ENCODE measurements around the gene ALPP.
"Not testable (repeated sequence)": the region's sequence is repeated elsewhere in the genome, so short reads cannot be mapped to it uniquely, and the experiment has no call there.

ALPP gene

GRCh38 chr2:232406556-232407310, 28.2 kb downstream of the ALPP start, which contains the start of gene ALPG:
Gene ALPG (plus strand): TSS chr2:232406844. CDS start chr2:232406895, 51 bp downstream.
- DNase-seq (ENCODE audit: low read depth): no peak

DNA sequence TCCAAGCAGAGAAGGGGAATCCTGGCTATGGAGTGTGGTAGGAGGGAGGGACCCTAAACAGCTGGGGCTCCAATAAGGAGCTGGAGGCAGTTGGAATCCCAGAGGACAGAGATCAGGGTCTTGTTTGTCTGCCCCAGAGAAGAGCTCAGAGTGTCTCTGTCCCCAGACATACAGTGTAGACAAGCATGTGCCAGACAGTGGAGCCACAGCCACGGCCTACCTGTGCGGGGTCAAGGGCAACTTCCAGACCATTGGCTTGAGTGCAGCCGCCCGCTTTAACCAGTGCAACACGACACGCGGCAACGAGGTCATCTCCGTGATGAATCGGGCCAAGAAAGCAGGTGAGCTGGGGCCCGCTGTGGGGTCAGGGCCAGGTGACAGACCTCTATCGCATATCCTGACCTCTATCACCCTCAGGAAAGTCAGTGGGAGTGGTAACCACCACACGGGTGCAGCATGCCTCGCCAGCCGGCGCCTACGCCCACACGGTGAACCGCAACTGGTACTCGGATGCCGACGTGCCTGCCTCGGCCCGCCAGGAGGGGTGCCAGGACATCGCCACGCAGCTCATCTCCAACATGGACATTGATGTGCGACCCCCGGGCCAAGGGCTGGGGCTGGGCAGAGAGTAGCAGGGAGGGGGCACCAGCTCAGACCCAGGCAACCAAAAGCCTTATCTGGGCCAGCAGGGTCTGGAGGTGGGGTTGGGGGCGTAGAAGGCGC, 29.0 kb downstream of the ALPP start:
- not testable (repeated sequence) for DNase-seq (ENCODE audit: low read depth)

DNA sequence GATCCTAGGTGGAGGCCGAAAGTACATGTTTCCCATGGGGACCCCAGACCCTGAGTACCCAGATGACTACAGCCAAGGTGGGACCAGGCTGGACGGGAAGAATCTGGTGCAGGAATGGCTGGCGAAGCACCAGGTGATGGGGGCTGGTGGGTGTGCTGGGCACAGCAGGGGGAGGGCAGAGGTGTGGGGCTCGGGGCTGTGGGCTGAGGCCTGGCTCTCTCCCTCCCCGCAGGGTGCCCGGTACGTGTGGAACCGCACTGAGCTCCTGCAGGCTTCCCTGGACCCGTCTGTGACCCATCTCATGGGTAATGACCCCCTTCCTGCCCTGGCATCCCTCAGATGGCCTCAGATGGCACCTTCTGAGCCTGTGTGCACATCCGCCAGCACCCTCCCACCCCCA, 29.7 kb downstream of the ALPP start:
- DNase-seq (ENCODE audit: low read depth): not testable (repeated sequence)

GRCh38 chr2:232409617-232410016, 31.1 kb downstream of the ALPP start:
- DNase-seq (ENCODE audit: low read depth): not testable (repeated sequence)

DNA sequence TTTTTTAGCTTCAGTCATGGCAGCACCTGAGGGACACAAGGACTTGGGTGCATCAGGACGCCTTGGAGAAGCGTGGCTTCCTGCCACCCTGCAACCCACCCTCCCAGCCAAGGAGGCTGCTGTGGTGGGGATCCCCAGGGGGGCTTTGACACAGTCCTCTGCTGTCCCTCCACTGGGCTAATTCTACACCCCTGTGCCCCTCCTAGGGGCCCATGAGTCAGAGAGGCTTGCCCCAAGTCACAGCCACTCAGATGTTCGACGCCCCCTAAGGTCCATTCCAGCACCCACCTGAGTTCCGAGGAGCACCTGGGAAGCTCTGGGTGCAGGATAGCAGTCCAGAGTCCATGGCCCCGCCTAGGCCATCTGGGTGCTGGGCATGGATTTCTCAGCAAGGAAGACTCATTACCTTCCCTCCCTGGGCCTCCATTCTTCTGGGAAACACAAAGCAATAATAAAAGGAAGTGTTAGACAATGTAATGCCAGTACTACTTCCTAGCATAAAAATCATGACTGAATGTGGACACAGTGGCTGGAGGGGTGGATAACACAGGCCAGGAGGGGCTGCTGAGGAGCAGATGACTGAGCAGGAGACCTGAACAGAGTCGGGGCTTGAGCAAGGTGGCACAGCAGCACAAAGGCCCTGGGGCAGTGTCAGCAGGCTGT, 31.8 kb downstream of the ALPP start:
- DNase-seq (ENCODE audit: low read depth): no peak

- no peak for DNase-seq (ENCODE audit: low read depth)
Observed at GRCh38 chr2:232411901-232412629, 33.5 kb downstream of the ALPP start.

- no peak for DNase-seq (ENCODE audit: low read depth)
Observed at GRCh38 chr2:232412986-232413385, 34.4 kb downstream of the ALPP start.

- no peak for DNase-seq (ENCODE audit: low read depth)
Observed at GRCh38 chr2:232415138-232415690, 36.7 kb downstream of the ALPP start.

GRCh38 chr2:232415736-232416520, 37.4 kb downstream of the ALPP start:
- DNase-seq (ENCODE audit: low read depth): no peak

DNA sequence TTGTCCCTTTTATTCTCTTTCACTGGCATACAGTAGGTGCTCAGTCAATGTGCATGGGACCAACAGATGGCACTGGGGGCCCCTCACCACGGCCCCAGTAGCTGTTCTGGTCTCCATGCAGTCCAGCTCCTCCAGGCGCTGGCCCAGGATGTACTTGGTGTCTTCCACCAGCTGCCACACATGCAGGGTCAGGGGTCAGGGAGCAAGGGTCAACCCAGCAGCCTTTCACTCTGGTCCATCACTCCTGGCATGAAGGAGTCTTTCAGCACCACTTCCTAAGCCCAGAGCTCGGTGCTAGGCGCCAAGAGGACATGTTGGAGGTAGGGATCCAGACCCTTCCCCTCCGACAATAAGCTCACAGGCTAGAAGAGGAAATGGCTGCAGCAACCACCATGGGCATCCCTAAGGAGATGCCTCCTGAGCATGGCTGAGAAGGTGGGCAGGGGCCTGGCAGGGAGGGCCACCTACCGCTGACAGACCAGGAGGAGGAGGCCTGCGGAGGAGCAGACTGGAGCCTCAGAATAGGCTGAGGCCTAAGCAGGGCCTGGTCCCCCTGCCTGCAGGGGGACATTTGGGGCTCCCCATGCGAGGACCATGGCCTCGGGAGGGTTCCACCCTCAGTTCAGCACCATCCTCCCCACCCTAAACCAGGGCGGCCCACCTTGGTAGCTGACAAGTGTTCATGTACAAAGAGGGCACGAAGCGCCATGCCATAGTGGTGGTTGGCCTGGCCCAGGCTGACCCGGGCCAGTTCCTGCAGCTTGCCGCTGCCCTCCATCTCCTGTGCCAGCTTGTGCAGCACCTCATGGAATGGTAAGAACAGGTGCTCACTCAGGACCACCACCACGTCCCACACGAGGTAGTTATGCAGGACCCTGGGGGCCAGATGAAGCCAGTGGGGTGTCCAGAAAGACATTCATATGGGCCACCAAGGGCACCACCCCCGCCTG, 38.2 kb downstream of the ALPP start:
- no peak for DNase-seq (ENCODE audit: low read depth)

DNA sequence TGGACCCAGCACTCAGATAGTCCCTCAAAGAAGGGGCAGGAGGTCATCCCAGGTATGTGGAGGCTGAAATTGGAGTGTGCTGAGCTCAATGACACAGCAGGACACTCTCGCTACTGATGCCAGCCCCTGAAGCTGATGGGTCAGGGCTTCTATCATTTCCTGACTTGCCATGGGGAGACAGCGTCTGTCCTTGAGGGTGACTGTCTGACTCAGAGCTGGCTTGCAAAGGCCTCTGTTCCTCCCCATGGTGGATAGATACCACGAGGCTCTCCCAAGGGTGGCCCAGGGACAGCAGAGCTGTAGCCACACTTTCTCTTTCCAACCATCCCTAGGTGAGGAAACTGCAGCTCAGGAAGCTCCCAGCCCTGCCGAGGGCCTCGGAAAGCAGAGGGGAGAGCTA, 38.9 kb downstream of the ALPP start:
- DNase-seq (ENCODE audit: low read depth): no peak

DNA sequence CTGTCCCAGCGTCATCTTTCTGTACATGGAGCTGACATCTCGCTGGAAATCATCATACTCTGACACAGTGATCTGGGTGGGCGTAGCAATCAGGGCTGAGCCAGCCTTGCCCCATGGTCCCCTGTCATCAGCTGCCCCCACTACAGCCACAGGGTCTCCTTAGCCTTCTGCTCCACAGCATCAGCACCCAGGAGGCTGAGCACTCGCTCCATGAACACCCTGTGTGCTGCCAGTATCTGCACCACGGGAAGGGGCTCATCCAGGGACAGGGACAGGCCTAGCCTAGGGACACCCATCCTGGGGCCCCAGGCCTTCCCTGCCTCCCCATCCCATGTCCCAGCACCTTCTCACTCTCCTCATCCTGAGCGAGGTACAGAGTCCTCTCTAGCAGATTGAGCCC, 39.5 kb downstream of the ALPP start:
- DNase-seq (ENCODE audit: low read depth): no peak

DNA sequence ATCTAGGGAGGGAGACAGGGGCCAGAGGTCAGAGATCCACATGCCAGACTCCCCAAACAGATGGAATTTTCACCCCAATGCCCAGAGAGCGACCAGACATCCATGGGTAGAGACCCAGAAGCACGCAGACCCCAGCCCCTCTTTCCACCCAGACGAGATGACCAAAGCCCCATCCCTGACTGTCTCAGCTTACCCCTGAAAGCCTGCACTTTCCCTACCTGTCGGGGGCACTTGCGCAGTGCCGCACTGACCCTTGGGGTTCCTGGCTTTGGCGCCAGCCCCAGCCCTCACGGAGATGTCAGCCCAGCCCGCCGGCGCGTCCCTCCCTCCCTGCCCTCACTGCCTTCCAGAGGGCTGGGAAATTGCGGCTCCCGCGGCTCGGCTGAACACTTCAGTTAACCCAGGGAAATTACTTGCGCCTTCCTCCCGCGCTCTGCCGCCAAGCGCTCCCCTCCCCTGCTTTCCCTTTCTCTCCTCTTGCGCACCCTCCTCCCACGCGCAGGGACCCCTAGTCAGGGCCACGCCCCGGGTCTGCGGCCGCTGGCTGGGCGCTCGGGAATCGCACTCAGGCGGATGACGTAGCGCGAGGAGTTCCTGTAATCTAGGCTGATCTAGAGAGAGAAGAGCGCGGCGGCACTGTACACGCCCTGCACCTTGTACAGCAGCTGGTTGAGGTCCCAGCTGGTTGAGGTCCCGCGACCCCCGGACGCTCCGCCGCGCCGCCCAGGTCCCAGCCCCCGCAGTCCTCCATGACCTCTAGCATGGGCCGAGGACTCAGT, 40.1 kb downstream of the ALPP start:
- no peak for DNase-seq (ENCODE audit: low read depth)

DNA sequence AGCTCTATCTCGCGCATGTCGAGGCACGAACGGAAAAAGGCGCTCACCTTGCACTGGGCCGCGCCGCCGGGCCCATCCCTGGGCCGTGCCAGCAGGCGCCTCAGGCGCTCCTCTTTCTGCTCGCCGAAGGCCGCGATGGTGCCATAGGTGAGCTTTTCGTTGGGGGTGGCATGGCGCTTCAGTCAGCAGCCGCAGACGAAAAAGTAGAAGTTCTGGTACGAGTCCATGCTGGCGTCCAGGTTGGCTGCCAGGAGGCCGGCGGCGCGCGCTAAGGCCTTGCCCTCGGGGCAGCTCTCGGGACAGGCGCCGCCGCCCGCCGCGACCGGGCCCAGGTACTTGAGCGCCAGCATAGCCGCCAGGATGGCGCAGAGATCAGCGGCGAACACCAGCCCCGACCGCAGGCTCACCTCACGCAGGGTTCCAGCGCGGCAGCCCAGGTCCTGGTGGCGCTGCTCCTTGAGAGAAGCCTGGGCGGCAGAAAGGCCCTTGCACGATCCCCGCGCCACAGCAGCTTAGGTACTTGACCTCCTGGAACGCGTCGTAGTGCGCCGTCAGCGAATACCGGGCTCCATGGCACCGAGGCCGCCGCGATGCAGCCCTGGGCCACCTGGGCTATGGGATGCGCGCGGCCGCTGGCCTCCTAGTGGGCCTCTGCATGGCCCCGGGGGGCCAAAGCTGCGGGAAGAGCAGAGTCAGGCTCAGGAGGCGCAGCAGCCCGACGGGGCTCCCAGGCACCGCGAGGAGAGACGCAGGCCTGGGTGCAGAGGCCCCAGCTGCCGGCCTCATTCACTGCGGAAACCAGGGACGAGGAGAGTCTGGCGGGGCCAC, 40.9 kb downstream of the ALPP start:
- DNase-seq (ENCODE audit: low read depth): no peak

GRCh38 chr2:232420073-232420454, 41.5 kb downstream of the ALPP start:
- DNase-seq (ENCODE audit: low read depth): no peak

DNA sequence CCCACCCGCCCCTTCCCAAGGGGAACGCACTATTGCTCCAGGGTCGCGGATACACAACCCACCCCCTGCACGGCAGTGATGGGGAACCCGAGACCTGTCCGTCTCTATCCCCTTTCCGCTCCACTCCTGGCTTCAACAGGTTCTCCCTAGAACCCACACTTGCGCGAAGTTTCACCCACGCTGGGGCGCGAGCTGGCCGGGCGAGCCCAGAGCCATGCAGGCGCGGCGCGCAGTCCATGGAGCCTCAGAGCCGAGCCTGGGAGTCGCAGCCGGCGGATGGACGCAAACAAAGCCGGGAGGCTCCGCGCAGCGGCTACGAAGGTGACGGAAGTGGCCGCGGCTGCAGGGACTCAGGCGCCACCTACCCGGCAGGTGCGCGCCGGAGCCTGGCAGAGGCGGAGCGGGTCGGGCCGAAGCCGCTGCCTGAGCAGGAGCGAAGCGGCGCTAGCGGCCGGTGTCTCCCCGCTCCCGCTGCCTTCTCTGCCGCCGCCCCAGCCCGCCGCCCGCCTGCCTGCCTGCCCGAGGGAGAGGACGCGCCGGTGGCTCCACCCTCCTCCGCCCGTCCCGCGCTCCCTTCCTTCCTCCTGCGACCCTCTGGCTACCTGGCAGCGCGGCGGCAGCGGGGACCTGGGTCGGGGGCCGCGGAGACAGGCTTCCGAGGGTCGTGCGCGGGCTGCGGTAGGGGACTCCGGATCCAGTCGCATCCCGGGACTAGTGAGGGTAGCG, 42.1 kb downstream of the ALPP start:
- DNase-seq (ENCODE audit: low read depth): no peak

DNA sequence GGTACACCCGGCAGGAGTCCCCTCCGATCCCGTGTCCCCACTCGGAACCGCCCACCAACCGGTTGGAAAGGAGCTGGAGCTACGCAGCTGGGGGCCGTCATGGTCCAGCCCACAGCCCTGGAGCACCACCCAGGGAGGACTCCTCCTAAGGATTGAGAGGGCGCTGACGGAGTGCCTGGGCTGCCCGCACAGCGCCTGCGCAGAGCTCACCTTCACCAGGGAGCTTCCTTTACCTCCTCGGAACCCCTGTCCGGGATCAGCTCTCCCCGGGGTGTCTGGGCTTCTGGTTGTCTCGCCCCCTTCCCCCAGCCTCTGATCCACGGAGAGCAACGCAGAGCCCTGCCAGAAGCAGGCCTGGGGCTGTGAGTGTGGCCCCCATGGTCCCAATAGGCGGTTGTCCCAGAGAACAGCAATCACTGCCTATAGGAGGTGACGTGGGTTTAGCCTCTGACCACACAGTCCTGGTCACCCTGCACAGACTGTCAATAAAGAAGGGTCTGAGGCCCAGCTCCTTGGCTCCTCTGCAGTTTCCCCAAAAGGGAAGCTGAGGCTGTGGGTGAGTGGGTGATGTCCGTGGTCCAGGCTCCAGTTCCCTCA, 42.7 kb downstream of the ALPP start:
- no peak for DNase-seq (ENCODE audit: low read depth)

All from activated T-cell treated with anti-CD3 and anti-CD28 coated beads for 24 hours (primary cell).